Measurements from ENCODE around the gene CTH.
A peak's percentile ranks its signal among the peaks of the same experiment; 100 is the strongest.
"Not testable (repeated sequence)": the region's sequence is repeated elsewhere in the genome, so short reads cannot be mapped to it uniquely, and the experiment has no call there.

Gene CTH

DNA sequence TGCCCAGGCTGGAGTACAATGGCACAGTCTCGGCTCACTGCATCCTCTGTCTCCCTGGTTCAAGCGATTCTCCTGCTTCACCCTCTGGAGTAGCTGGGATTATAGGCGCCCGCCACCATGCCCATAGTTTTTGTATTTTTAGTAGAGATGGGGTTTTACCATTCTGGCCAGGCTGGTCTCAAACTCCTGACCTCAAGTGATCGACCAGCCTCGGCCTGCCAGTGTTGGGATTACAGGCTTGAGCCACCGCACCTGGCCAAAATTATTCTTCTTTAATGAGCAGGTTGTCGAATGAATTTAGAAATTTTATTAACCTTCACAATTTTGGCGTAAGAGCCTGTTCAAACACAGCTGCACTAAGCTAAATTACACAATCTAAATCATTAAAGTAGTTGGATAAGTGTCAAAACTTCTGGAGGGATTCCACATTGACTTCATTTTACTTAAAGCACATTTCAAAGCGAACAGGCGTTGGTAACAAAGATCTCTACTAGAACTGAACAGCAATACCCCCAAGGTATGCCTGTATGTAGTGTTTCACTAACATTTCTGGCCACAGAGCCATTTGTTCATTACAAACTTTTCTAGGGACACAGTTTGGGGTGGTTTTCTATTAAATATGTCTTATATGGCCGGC lies 5.2 kb upstream of the CTH start:
- no peak for DNase-seq (ENCODE audit: low spot score)
- FAIRE-seq: no peak

DNA sequence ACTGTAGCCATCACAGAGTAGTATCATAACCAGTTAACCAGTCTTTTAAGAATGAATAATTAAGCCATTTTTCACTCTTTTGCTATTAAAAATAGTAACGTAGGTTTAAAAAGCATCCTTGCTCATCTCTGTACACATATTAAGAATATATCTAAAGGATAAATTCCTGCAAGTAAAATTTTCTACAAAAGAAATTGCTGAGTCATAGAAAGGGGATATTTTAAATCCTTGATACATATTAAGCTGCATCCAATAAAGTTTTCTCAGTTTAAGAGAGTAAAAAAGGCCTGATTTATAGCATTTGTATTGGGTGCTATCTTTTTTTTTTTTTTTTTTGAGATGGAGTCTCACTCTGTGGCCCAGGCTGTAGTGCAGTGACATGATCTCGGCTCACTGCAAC lies 1.9 kb upstream of the CTH start:
- no peak for FAIRE-seq
- no peak for DNase-seq (ENCODE audit: low spot score)

DNA sequence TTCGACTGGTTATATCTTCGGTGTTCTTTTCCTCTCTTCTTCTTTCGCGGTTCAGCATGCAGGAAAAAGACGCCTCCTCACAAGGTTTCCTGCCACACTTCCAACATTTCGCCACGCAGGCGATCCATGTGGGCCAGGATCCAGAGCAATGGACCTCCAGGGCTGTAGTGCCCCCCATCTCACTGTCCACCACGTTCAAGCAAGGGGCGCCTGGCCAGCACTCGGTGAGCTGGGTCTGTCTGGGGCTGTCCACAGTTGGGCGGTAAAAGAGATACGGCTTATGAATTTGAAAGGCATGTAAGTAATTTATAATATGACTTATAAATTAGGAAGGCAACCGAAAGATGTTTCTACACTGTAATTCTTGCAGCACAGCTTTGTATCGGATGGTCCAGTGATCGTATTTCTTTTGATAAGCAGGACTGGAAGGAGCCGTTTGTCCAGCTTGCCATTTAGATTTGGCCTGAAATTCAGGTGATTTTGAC lies 334 bp downstream of the CTH start:
- DNase-seq (ENCODE audit: low spot score) (no peak), FAIRE-seq (no peak)

DNA sequence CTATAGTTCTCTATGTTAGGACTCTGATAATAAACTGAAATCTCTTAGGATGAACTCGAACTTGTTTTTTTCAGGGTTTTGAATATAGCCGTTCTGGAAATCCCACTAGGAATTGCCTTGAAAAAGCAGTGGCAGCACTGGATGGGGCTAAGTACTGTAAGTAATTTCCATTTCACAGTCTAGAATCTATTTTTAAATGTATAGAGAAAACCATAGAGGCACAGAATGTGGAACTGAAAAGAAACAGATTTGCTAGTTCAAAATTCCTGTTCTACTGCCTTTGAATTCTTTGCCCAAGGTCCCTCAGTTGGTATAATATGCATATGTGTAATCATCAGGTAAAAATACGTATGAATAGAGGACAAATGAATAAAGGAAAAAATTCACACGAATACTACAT lies 4.8 kb downstream of the CTH start:
- DNase-seq (ENCODE audit: low spot score): no peak
- FAIRE-seq: no peak

GRCh38 chr1:70418973-70419734 lies 8.1 kb downstream of the CTH start:
- not testable (repeated sequence) for FAIRE-seq; DNase-seq (ENCODE audit: low spot score)

DNA sequence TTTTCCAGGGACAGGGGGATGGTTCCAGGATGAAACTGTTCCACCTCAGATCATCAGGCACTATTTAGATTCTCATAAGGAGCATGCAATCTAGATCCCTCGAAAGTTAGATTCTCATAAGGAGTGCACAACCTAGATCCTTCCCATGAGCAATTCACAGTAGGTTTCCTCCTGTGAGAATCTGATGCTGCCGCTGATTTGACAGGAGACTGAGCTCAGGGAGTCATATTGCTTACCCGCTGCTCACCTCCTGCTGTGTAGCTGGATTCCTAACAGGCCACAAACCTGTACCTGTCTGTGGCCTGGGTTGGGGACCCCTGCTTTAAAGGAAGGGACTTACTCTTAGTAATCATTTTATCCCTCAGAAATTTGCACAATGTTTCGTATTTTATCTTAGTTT lies 9.3 kb downstream of the CTH start:
- no peak for FAIRE-seq
- no peak for DNase-seq (ENCODE audit: low spot score)

DNA sequence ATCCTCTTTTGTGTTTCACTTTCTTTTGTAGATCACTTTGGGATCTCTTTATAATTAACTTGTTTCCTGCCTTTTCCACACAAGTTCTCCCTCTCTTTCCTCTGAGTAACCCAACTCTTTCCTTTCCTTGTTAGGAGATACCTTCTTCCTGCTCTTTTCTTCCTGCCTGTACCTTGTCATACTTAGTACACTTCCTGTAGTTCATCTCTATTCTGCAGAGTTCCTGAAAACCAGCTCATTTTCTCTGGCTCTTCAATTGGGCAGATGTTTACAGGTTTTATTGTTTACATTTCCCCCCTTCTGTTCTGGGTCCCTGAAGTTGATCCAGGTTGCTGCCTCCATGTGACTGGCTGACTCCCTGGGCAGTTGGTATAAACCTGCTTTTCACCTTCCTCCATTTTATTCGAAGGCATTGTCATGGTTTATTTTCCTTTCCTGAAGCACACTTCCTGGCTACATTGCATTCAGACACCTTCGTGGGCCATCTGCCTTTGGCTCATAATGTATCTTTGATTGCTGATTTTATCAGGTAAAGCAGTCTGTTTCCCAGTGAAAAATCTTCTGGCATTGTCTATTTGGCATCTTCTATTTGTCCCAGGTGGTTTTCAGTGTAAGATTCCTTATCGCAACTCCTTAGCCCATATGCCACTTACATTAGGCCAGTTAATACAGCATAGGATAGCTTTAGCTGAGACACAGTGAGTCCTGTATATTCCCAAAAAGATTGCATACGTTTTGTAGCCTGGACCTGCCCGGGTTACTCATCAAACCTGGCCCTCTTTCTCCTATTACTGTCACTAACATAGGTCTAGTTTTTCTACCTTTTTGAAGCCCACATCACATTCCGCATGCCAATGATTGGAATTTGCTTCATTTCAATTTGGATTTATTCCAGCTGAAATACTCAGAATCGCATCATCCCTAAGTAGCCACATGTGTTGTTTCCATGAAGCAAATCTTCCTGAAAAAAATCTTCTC lies 15.4 kb downstream of the CTH start:
- no peak for DNase-seq (ENCODE audit: low spot score)
- FAIRE-seq: no peak

DNA sequence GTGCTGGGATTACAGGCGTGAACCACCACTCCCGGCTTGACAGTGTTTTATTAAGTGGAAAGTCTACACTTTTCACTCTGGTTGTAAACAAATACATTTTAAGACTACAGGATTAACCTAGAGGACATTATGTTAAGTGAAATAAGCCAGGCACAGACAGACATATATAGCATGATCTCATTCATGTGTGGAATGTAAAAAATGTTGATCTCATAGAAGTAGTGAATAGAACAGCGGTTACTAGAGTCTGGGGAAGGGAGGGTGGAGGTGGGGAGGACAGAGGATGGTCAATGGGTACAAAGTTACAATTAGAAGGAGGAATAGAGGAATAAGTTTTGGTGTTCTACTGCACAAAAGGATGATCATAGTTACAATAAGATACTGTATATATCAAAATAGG lies 16.9 kb downstream of the CTH start:
- DNase-seq (ENCODE audit: low spot score) (peak; percentile 22), FAIRE-seq (no peak)

- FAIRE-seq (no peak), DNase-seq (ENCODE audit: low spot score) (no peak)
Observed at GRCh38 chr1:70429219-70429618, 18.2 kb downstream of the CTH start.

GRCh38 chr1:70429757-70430156 lies 18.7 kb downstream of the CTH start:
- no peak for FAIRE-seq

GRCh38 chr1:70431317-70431716 lies 20.2 kb downstream of the CTH start:
- no peak for FAIRE-seq

More at GRCh38 chr1:70429757-70430156, 18.7 kb downstream of the CTH start:
- no peak for DNase-seq (ENCODE audit: low spot score)

GRCh38 chr1:70431874-70432273 lies 20.8 kb downstream of the CTH start:
- DNase-seq (ENCODE audit: low spot score): no peak
- FAIRE-seq: no peak

More at GRCh38 chr1:70431317-70431716, 20.2 kb downstream of the CTH start:
- DNase-seq (ENCODE audit: low spot score): no peak

- no peak for DNase-seq (ENCODE audit: low spot score)
- FAIRE-seq: no peak
Observed at GRCh38 chr1:70434253-70434859, 23.3 kb downstream of the CTH start.

GRCh38 chr1:70436622-70437251 lies 25.7 kb downstream of the CTH start:
- DNase-seq (ENCODE audit: low spot score) (no peak), FAIRE-seq (no peak)

- DNase-seq (ENCODE audit: low spot score): no peak
- FAIRE-seq: no peak
Observed at GRCh38 chr1:70438529-70438928, 27.5 kb downstream of the CTH start.

DNA sequence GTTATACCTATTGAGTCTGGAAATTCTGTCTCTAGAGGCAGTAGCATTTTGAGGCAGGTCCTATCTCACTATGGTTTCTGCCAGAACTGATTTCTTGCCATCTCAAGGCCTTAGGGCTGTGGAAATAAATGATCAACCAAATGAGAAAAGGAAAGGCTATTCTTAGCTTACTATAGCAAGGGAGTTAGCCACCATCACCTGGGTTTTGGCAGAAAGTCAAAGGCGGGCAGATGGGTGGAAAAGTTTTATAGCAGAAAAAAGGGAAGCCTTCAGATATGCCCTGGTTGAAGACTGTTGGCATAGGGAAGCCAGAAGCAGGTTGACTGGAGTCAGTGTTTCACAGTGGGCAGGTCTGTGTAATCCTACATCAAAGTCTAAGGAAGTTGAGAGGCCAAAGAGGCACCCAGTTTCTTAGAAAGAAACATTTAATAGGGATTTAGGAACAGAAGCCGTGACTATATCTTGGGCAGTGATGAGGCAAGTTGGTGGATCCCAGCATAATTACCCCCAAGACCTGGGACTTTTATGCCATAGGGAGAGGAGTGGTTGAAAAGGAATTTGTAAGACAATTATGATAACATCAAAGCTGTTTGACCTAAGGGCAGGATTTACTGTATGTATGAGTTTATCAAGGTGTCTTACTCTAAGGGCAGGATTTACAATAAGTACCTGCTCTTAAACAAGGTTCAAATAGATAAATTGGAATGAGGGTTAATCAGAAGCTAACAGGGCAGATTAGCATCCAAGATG lies 29.7 kb downstream of the CTH start:
- FAIRE-seq: no peak

DNA sequence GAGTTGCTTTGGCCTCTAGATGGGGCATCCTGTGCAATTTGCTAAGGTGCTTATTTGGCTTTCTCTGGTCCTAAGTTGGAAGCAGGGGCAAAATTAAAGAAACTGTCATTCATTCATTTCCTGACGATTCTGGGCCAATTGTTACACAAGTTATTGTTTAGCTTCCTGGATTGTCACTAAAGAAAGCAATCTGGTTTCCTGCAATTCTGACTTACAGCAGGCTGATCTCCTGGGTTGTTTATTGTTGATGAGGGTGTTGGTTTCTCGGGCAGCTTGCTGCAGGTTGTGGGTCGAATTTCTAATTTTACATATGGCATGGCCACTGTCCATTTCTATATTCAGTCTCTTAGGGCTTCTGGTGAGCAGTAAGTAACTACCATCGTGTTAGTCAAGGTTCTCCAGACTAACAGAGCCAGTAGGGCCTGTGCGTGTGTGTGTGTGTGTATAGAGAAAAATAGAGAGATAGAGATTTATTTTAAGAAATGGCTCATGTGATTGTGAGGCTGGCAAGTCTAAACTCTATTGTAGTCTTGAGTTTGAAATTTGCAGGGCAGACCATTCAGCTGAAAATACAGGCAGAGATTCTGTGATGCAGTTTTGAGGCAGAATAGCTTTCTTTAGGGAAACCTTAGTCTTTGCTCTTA lies 30.4 kb downstream of the CTH start:
- FAIRE-seq (no peak), DNase-seq (ENCODE audit: low spot score) (no peak)

More for the DNA sequence above, 29.7 kb downstream of the CTH start:
- no peak for DNase-seq (ENCODE audit: low spot score)

GRCh38 chr1:70442490-70442889 lies 31.4 kb downstream of the CTH start:
- no peak for FAIRE-seq

GRCh38 chr1:70443739-70444138 lies 32.7 kb downstream of the CTH start:
- DNase-seq (ENCODE audit: low spot score) (no peak), FAIRE-seq (no peak)

More at GRCh38 chr1:70442490-70442889, 31.4 kb downstream of the CTH start:
- DNase-seq (ENCODE audit: low spot score): no peak

Measured in urothelium cell line (cell line).